SHP77 (cell line): ENCODE measurements around the gene KSR1.
"Not testable (repeated sequence)": the region's sequence is repeated elsewhere in the genome, so short reads cannot be mapped to it uniquely, and the experiment has no call there.

Experiments
- DNase-seq, 2 experiments: peaks; one replicate each; lab custom pipeline; 2025; lab: John Stamatoyannopoulos, UW

KSR1 gene

GRCh38 chr17:27454089-27454488 is 2.2 kb upstream of the KSR1 start:
- DNase-seq, result no peak

- no peak for DNase-seq
Measured at GRCh38 chr17:27455236-27455913, 873 bp upstream of the KSR1 start.

GRCh38 chr17:27456681-27457359 is 572 bp downstream of the KSR1 start:
- no peak for DNase-seq

GRCh38 chr17:27457360-27457715 is 1.1 kb downstream of the KSR1 start:
- DNase-seq, result no peak

- no peak for DNase-seq
Measured at GRCh38 chr17:27457731-27458523, 1.7 kb downstream of the KSR1 start.

GRCh38 chr17:27458524-27458908 is 2.3 kb downstream of the KSR1 start:
- no peak for DNase-seq

GRCh38 chr17:27459433-27459832 is 3.2 kb downstream of the KSR1 start:
- DNase-seq, result no peak

GRCh38 chr17:27460196-27460725 is 4.0 kb downstream of the KSR1 start:
- DNase-seq, result no peak

- no peak for DNase-seq
Measured at GRCh38 chr17:27461192-27461859, 5.1 kb downstream of the KSR1 start.

GRCh38 chr17:27462149-27462548 is 5.9 kb downstream of the KSR1 start:
- no peak for DNase-seq

GRCh38 chr17:27462714-27463113 is 6.5 kb downstream of the KSR1 start:
- no peak for DNase-seq

- no peak for DNase-seq
Measured at GRCh38 chr17:27463235-27463677, 7.0 kb downstream of the KSR1 start.

- not testable (repeated sequence) for DNase-seq
Measured at GRCh38 chr17:27464019-27464418, 7.8 kb downstream of the KSR1 start.

GRCh38 chr17:27464431-27464830 is 8.2 kb downstream of the KSR1 start:
- DNase-seq, result no peak

GRCh38 chr17:27465875-27466274 is 9.6 kb downstream of the KSR1 start:
- not testable (repeated sequence) for DNase-seq

- DNase-seq, result no peak
Measured at GRCh38 chr17:27466376-27466742, 10.1 kb downstream of the KSR1 start.

GRCh38 chr17:27466743-27467375 is 10.6 kb downstream of the KSR1 start:
- DNase-seq, result no peak

- DNase-seq, result no peak
Measured at GRCh38 chr17:27469256-27469655, 13.0 kb downstream of the KSR1 start.

GRCh38 chr17:27471321-27472269 is 15.3 kb downstream of the KSR1 start:
- no peak for DNase-seq

GRCh38 chr17:27473190-27473747 is 17.0 kb downstream of the KSR1 start:
- DNase-seq, result no peak
